ENCODE data around the gene MAP2K5. TPM values are rescaled to one million over a fixed set of nuclear protein-coding genes. Genes with fewer than 3 reads are reported as not detected.

Gene MAP2K5
- total RNA-seq, 1 donor from 2014 or later: 26.7 TPM

DNA sequence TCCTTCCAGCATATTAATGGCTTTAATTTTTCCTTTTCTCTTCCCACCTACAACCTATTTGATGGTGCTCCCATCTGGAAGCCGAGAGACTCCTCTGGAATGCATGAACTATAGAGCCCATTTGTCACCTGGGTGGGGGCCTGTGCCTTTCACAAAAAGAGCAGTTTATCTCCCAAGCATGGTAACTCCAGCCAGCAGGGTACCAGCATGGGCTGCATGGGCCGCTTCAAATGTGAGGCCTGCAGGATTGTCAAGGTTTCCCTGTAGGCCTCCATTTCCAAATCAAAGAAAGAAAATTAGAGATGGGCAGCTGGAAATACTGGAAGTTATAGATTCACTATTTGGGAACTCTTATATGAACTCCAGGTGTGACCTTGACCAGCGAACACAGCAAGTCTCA lies 232.1 kb downstream of the MAP2K5 start:
- intact Hi-C loops (cut with micrococcal nuclease): no loop called here
- peaks cover 4% of the 10 kb centered on the region for H3K36me3 Mint-ChIP-seq (ENCODE audit: low read depth)
- peaks cover 9% of the 10 kb centered on the region for H3K4me1 Mint-ChIP-seq
- H3K27ac Mint-ChIP-seq: no peak overlapping the region
- H3K9me3 Mint-ChIP-seq: no peaks in the 10 kb centered on the region
- H3K27me3 Mint-ChIP-seq: no peaks in the 10 kb centered on the region
- TF ChIP-seq, protein P1, sequence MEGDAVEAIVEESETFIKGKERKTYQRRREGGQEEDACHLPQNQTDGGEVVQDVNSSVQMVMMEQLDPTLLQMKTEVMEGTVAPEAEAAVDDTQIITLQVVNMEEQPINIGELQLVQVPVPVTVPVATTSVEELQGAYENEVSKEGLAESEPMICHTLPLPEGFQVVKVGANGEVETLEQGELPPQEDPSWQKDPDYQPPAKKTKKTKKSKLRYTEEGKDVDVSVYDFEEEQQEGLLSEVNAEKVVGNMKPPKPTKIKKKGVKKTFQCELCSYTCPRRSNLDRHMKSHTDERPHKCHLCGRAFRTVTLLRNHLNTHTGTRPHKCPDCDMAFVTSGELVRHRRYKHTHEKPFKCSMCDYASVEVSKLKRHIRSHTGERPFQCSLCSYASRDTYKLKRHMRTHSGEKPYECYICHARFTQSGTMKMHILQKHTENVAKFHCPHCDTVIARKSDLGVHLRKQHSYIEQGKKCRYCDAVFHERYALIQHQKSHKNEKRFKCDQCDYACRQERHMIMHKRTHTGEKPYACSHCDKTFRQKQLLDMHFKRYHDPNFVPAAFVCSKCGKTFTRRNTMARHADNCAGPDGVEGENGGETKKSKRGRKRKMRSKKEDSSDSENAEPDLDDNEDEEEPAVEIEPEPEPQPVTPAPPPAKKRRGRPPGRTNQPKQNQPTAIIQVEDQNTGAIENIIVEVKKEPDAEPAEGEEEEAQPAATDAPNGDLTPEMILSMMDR (IDR thresholded peaks at IDR 0.05): no peak
- ChIA-PET CTCF (no interaction called here), POLR2A (no interaction called here)
- DNase-seq: no peak
- ATAC-seq (ENCODE audit: low read depth): no peak
- H3K4me3 Mint-ChIP-seq: no peak overlapping the region

DNA sequence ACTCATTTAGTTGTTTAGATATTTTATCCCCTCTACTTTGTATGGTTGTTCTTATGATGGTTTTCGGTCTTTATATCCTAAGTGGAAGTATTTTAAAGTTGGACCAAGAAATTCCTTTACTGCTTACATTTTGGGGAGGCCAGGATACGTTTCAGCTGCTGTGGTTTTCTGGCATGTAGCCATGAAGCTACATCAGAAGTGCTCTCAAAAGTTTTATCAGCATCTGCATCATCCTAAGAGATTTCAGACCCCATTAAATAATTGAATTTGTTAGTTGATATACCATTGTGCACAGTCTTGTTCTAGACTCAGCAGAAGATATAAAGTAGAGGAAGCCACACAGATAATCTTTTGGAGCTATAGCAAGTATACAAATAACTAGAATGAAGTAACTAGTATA lies 232.7 kb downstream of the MAP2K5 start:
- ChIA-PET POLR2A (no interaction called here), CTCF (interaction anchor here (1.2 kb wide), 1 partner anchor 9 kb away, joined by 3 read pairs; no protein-coding TSS in a partner anchor)
- peaks cover 14% of the 10 kb centered on the region for H3K4me1 Mint-ChIP-seq
- no peaks in the 10 kb centered on the region for H3K27me3 Mint-ChIP-seq
- TF ChIP-seq, protein P1 (IDR thresholded peaks at IDR 0.05): no peak
- no peak overlapping the region for H3K27ac Mint-ChIP-seq
- DNase-seq (no peak), ATAC-seq (ENCODE audit: low read depth) (no peak)
- intact Hi-C loops (cut with micrococcal nuclease): no loop called here
- H3K36me3 Mint-ChIP-seq (ENCODE audit: low read depth): peaks cover 3% of the 10 kb centered on the region
- no peak overlapping the region for H3K4me3 Mint-ChIP-seq
- H3K9me3 Mint-ChIP-seq: no peaks in the 10 kb centered on the region

DNA sequence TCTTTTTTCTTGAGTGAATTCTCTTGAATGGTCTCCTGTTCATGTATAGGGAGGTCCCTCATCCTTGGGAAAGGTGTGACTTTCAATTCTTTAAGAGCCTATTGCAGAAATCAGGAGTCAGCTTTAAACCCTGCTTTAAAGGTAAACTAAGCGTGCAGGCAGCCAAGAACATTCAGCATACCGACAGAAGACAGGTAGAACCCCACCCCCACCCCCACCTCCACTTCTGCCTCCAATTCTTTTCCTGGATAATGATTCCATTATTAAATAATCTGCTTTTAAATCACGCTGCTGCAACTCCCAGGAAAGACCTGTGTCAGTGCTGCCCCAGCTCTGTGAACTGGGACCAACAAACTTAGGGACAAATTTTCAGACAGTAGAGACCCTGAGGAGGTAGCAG lies 233.5 kb downstream of the MAP2K5 start:
- no peak for ATAC-seq (ENCODE audit: low read depth)
- no peaks in the 10 kb centered on the region for H3K27me3 Mint-ChIP-seq
- H3K4me3 Mint-ChIP-seq: no peak overlapping the region
- peaks cover 15% of the 10 kb centered on the region for H3K4me1 Mint-ChIP-seq
- no peak overlapping the region for H3K27ac Mint-ChIP-seq
- no peak for DNase-seq
- TF ChIP-seq, protein P1 (IDR thresholded peaks at IDR 0.05): no peak
- CTCF ChIA-PET: interaction anchor here (1.2 kb wide), 1 partner anchor 10 kb away, joined by 3 read pairs; no protein-coding TSS in a partner anchor
- intact Hi-C loops (cut with micrococcal nuclease): no loop called here
- POLR2A ChIA-PET: no interaction called here
- no peaks in the 10 kb centered on the region for H3K9me3 Mint-ChIP-seq
- H3K36me3 Mint-ChIP-seq (ENCODE audit: low read depth): peaks cover 2% of the 10 kb centered on the region

DNA sequence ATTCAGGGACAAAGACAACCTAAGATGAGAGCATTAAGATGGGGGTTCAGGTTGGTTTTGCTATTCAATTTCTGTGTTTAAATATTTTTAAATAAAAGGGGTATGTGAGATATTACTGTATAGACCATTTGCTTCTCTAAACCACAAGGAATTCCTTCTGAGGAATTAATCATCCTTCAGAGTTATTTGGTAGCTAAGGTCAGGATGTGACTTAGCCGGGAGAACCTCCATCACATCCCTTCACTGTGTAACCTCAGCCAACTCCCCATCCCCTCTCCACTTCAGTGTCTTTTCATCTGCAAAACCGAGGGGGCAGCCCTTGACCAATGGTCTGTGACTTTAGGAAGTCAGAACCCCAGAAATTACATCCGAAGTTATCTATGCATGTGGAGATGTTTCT lies 234.1 kb downstream of the MAP2K5 start:
- Mint-ChIP-seq H3K4me3 (no peak overlapping the region), H3K36me3 (ENCODE audit: low read depth) (peaks cover 2% of the 10 kb centered on the region), H3K27me3 (no peaks in the 10 kb centered on the region), H3K9me3 (no peaks in the 10 kb centered on the region), H3K4me1 (peaks cover 15% of the 10 kb centered on the region), H3K27ac (no peak overlapping the region)
- POLR2A ChIA-PET: no interaction called here
- ATAC-seq (ENCODE audit: low read depth): no peak
- no peak for DNase-seq
- CTCF ChIA-PET: interaction anchor here (1.2 kb wide), 1 partner anchor 10 kb away, joined by 3 read pairs; no protein-coding TSS in a partner anchor
- intact Hi-C loops (cut with micrococcal nuclease): no loop called here
- TF ChIP-seq, protein P1 (IDR thresholded peaks at IDR 0.05): no peak

DNA sequence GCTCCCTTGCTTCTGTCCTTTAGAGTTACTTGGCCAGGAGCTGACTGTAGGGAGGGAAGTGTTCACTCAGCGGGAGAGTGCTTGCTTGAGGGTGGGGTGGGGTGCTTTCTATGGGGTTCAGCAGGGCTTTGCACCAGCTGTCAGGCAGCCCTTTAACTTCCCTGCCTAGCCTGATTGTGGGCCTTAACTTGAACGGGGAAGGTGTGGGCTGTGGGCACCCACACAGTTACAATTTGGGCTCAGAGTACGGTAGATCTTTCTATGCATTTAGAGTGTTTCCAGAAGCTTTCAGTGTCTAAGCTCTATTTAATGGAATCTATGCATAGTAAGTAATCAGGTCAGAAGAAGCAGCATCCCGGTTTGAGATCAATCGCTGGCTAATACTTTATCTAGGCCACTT lies 234.6 kb downstream of the MAP2K5 start:
- no peaks in the 10 kb centered on the region for H3K9me3 Mint-ChIP-seq
- H3K27ac Mint-ChIP-seq: no peak overlapping the region
- POLR2A ChIA-PET: no interaction called here
- DNase-seq: no peak
- peaks cover 2% of the 10 kb centered on the region for H3K36me3 Mint-ChIP-seq (ENCODE audit: low read depth)
- CTCF ChIA-PET: no interaction called here
- TF ChIP-seq, protein P1 (IDR thresholded peaks at IDR 0.05): no peak
- H3K4me1 Mint-ChIP-seq: peaks cover 16% of the 10 kb centered on the region
- intact Hi-C loops (cut with micrococcal nuclease): no loop called here
- no peak for ATAC-seq (ENCODE audit: low read depth)
- H3K4me3 Mint-ChIP-seq: no peak overlapping the region
- no peaks in the 10 kb centered on the region for H3K27me3 Mint-ChIP-seq
